Stimulated activated CD4-positive, alpha-beta T cell treated with anti-CD3 and anti-CD28 coated beads, Interleukin-4, amount 100 ng/mL, for 4 hours (primary cell): Measurements from ENCODE around the gene EPS8.

Experiments used
- DNase-seq, 2 experiments: peaks; one replicate each; pipeline ENCODE4 v3.0.0-alpha.2; 2020

EPS8 gene

DNA sequence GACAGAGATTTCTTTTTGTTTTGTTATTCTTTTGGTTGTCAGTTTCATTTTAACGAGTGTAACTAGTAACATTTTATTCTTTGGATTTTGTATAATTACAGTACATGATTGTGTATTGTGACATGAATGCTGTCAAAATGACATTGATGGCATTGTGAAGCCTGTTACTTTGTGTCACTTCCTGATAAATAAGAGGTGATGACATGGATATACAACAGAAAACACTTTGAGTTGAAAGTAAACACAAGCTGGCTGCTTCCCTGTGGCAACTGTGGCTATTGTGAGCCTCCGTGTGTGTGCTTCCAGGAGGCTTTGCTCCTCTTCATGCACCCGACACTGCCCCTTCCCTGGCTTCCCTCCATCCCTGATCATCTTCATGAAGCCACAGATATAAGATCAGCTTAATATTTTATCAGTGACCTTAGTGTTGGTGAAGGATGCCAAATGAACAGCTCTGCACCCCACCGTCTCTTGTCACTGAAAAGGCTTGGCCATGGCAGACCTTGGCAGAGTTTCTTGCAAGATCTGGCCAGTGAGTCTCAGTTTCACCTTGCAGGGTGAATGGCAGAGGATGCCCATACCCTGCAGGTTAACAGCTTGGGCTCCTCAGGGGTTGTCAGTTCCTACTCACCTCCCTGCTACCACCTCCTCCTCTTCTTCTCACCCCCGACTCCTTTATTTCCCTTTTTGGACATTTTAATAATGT lies 191.9 kb downstream of the EPS8 start:
- DNase-seq: no peak

DNA sequence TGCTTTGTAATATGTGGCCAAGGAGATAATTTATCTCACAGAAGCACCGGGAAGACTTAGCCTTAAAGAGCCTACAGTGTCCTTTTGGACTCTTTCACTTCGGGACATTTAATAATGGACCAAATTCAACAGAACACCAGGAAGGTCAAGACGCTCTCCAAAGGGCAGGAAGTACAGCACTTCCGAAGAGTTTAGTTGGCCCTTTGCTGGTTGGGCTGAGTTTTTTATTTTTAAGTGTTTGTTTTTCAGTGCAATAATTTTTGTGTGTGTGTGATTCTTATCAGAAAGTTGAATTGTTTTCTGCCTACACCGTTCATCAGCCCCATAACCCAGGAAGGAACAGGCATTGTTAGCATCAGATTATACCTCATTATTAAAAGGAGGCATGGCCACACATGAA lies 193.0 kb downstream of the EPS8 start:
- DNase-seq: no peak

DNA sequence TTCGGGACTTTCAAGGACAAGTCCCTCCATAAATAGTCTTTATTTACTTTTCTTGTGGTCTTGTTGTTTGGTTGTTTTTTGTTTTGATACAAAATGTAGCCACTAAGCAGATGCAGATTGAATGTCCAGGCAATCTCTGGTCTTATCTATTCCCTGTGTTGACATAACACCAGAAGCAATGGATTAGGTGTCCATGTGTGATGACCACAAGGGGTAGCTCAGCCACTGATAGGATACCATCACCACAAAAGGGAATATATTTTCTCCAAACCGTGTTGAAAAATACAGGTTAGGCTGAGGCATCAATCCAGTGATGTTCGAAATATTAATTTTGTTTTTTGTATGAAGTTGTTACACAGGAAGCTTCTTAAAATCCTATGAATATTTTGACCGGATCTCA lies 196.3 kb downstream of the EPS8 start:
- no peak for DNase-seq

DNA sequence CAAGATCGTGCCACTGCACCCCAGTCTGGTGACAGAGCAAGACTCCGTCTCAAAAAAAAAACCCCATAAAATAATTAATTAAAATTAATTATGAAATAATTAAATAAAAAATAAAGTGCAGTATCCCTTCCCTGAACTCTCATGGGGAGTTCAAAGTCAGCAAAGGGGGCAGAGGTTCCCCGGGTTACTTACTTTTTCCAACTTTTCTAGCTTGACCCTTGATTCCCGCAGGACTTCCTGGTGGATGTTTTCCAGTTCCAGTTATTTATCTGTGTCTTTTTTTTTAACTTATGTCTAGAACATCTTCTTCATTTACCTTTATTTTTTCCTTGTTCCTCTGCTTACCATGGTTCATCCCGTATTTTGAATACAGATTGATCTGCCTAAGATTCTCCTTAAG lies 197.4 kb downstream of the EPS8 start:
- no peak for DNase-seq

DNA sequence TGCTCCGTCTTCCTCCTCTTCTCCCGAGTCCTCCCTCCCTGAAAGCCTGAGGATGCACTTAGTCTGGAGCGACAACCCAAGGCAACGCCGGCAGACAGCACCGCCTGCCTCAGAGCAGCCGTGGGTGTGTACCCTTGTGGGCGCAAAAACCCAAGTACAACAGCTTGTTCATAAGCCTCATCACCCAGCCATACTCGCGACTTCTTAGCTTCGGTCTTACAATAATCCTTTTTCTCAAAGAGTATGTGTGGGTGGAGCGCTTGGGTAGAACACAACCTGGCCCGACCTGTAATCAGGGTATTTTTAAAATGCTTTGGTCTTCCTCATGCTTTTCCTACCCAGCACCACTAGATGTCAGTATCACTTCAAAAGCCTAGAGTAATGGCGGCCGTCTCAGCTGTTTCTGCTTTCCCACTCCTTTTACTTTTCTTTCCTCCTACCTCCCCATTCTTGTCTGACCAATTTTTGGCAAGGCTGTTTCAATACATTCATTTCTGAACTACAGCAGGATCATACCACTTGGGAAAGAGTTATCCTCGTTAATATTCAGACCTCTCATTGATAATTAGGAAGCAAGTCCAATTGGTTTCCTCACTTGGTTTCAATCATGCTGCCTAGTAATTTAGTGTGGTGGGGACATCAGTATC lies 198.9 kb downstream of the EPS8 start:
- peak; percentile 15 to 48 for DNase-seq

GRCh38 chr12:15589328-15590032 lies 199.7 kb downstream of the EPS8 start:
- no peak for DNase-seq

GRCh38 chr12:15584366-15585041 lies 204.7 kb downstream of the EPS8 start:
- peak in 1 of 2 experiments; percentile 4 for DNase-seq

DNA sequence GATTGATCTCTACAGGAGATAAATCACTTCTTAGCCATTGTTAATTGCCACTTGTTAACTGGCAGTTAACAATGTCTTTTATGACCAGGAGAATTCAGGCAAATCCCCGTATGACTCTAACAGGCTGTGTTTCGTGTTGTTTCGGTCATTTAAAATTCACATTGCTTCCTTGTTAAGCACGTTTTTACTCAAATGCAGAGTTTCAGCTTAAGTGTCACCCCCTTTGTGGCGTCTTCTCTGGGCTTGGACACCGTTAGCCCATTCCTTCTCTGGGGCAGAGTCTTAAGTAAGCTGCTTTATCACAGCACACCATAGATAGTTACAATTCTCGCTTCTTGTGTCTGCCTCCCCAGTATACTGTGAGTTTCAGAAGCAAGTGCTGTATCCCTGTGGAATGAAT lies 205.4 kb downstream of the EPS8 start:
- DNase-seq: no peak

DNA sequence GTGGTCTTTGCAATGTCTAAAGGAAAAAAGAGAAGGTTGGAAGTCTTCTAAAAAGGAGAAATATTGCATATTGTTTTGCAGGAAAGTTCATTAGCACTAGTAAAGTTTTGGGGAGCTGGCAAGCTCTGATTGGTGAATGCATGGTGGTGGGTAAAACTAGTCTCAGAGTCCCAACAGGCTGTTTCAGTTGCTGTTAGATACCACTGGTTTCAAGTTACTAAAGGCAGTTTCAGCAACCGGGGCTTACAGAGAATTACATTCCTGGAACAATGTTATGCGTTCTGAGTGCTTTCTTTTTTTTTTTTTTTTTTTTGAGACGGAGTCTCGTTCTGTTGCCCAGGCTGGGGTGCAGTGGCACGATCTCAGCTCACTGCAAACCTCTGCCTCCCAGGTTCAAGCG lies 208.2 kb downstream of the EPS8 start:
- DNase-seq: no peak

GRCh38 chr12:15580431-15580830 lies 208.8 kb downstream of the EPS8 start:
- DNase-seq: peak in 1 of 2 experiments; percentile 19

DNA sequence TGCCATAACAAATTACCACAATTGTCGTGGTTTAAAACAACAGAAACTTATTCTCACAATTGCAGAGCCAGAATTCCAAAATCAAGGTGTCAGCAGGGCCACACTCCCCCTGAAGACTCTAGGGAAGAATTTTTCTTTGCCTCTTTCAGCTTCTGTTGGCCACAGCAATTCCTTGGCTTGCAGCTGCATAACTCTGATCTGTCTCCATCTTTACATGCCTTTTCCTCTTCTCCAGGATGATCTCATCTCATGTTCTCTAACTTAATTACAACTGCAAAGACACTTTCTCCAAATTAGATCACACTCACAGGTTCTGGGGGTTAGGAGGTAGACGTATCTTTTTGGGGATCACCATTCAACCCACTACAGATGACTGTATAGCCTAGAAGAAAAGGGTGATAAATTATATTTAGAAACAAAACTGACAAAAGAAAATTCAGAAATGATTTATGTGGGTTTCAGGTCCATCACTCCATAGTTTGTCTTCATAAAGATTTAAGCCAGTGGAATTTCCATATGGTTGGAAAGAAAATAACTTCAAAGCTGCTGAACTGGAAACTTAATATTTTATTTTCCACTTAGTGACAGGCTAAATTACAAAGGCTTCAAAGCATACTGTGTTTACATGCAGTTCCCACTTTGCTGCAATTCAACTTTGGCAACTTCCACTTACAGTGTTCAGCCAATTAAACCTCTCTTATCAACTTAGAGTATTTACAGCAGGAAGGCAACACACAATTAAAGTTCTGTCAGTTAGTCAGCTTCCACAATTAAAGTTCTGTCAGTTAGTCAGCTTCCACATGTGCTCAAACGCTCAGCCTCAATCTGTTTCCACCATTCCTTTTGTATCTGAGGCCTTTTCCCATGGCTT lies 213.3 kb downstream of the EPS8 start:
- DNase-seq: no peak

- DNase-seq: no peak
These were observed 214.8 kb downstream of the EPS8 start for GRCh38 chr12:15574353-15574752.
